H1 (cell line): ENCODE measurements around the gene CACNB4. TPM values are rescaled to one million over a fixed set of nuclear protein-coding genes. Genes with fewer than 3 reads are reported as not detected.

Experiments used
- CTCF ChIA-PET: fragments of 300-600 bp; sonication (Branson Sonifier 250); formaldehyde crosslinking; loops from one replicate; lab custom pipeline; 2021; ENCODE audit not compliant: partially characterized antibody; lab: Charles Lee
- POLR2A ChIA-PET: fragments of 300-600 bp; sonication (Branson Sonifier 250); formaldehyde crosslinking; loops from one replicate; lab custom pipeline; 2021; ENCODE audit warnings: inconsistent platforms; ENCODE audit not compliant: partially characterized antibody; lab: Charles Lee
- DNase-seq, 2 experiments: peaks; one replicate each; pipeline versions ENCODE4 v3.0.0 to v3.0.0-alpha.2; 2010 to 2022; ENCODE audit warnings: low spot score in 2 of 2, low read depth in 1 of 2, mixed read lengths in 1 of 2
- FAIRE-seq: peaks from 2 replicates; lab custom pipeline; 2011; peaks lifted over from hg19 to GRCh38; lab: Jason Lieb, UNC
- H2AFZ ChIP-seq: 2 replicates; pipeline ENCODE4 v1.8.1; 2012; ENCODE audit warnings: low read length, inconsistent platforms
- H2AK5ac ChIP-seq: 2 replicates; pipeline ENCODE4 v1.6.1; 2013; ENCODE audit warnings: low read depth, low read length
- H2BK120ac ChIP-seq: replicated peaks from 2 replicates; pipeline ENCODE3; 2013; ENCODE audit warnings: low read depth, low read length, inconsistent platforms
- H2BK12ac ChIP-seq: 2 replicates; pipeline ENCODE4 v1.6.1; 2013; ENCODE audit warnings: low read depth, low read length
- H2BK15ac ChIP-seq: 2 replicates; pipeline ENCODE4 v1.6.1; 2013; ENCODE audit warnings: low read length
- H2BK20ac ChIP-seq: 2 replicates; pipeline ENCODE4 v1.6.1; 2013; ENCODE audit warnings: low read length
- H2BK5ac ChIP-seq: 2 replicates; pipeline ENCODE4 v1.6.1; 2013; ENCODE audit warnings: low read depth, low read length
- H3K14ac ChIP-seq: 2 replicates; pipeline ENCODE4 v1.6.1; 2013; ENCODE audit warnings: inconsistent platforms; ENCODE audit not compliant: insufficient read length
- H3K18ac ChIP-seq: 2 replicates; pipeline ENCODE4 v1.6.1; 2013; ENCODE audit warnings: low read length; ENCODE audit errors: extremely low read depth
- H3K23ac ChIP-seq: 2 replicates; pipeline ENCODE4 v1.6.1; 2013; ENCODE audit warnings: inconsistent platforms; ENCODE audit not compliant: insufficient read length
- H3K23me2 ChIP-seq: 2 replicates; pipeline ENCODE4 v1.6.1; 2013; ENCODE audit warnings: low read depth, low read length
- H3K27ac ChIP-seq: 2 replicates; pipeline ENCODE4 v1.6.1; 2011; ENCODE audit warnings: low read depth, low read length, inconsistent platforms
- H3K27me3 ChIP-seq, 4 experiments: replicated peaks in 1 of 4; 1 replicate in 1 of 4; 2 replicates in 3 of 4; pipeline versions ENCODE4 v1.6.1 to v1.8.1; 2011 to 2013; ENCODE audit warnings: low read length in 3 of 4, mild to moderate bottlenecking in 3 of 4, inconsistent platforms in 2 of 4, mixed read lengths in 2 of 4, moderate library complexity in 1 of 4; ENCODE audit not compliant: control insufficient read depth in 3 of 4, insufficient read depth in 3 of 4; ENCODE audit errors: extremely low read depth in 1 of 4
- H3K36me3 ChIP-seq, 4 experiments: 2 replicates each; pipeline versions ENCODE4 v1.6.1 to v1.8.1; 2011 to 2013; ENCODE audit warnings: mild to moderate bottlenecking in 4 of 4, low read length in 3 of 4, moderate library complexity in 2 of 4, control low read depth in 1 of 4, inconsistent platforms in 1 of 4; ENCODE audit not compliant: insufficient read depth in 4 of 4, control insufficient read depth in 2 of 4
- H3K4ac ChIP-seq: replicated peaks from 2 replicates; pipeline ENCODE3; 2013; ENCODE audit warnings: low read length, low read depth, mixed read lengths, inconsistent platforms; ENCODE audit not compliant: insufficient read length
- H3K4me1 ChIP-seq, 4 experiments: replicated peaks in 1 of 4; 1 replicate in 1 of 4; 2 replicates in 3 of 4; pipeline versions ENCODE4 v1.6.1 to v1.8.1; 2011 to 2013; ENCODE audit warnings: low read length in 3 of 4, inconsistent platforms in 2 of 4, mixed read lengths in 1 of 4; ENCODE audit not compliant: insufficient read depth in 4 of 4, control insufficient read depth in 3 of 4
- H3K4me2 ChIP-seq, 2 experiments: 2 replicates each; pipeline versions ENCODE4 v1.6.1 to v1.8.1; 2011 to 2013; ENCODE audit warnings: low read depth in 2 of 2, low read length in 2 of 2, control low read depth in 1 of 2, inconsistent platforms in 1 of 2, mild to moderate bottlenecking in 1 of 2; ENCODE audit not compliant: insufficient read depth in 1 of 2
- H3K4me3 ChIP-seq, 4 experiments: fragments of 200-600, 300-600 bp in 1 of 4; sonication (generic), shearing (Covaris generic), sonication (Bioruptor Twin) in 1 of 4; 2 replicates each; pipeline versions ENCODE4 v1.5.1 to v1.8.1; 2011 to 2016; ENCODE audit warnings: low read length in 4 of 4, low read depth in 3 of 4, control low read depth in 2 of 4, inconsistent platforms in 2 of 4, mild to moderate bottlenecking in 2 of 4, mixed read lengths in 1 of 4, moderate library complexity in 1 of 4; ENCODE audit not compliant: insufficient read depth in 2 of 4; ENCODE audit errors: extremely low read depth in 1 of 4
- H3K56ac ChIP-seq: replicated peaks from 2 replicates; pipeline ENCODE3; 2013; ENCODE audit warnings: low read depth, mild to moderate bottlenecking, mixed read lengths, low read length, inconsistent platforms; ENCODE audit not compliant: insufficient read length
- H3K79me1 ChIP-seq: 2 replicates; pipeline ENCODE4 v1.6.1; 2013; ENCODE audit warnings: low read depth, low read length, control low read depth
- H3K79me2 ChIP-seq, 2 experiments: 2 replicates each; pipeline versions ENCODE4 v1.6.1 to v1.8.1; 2012 to 2013; ENCODE audit warnings: low read length in 2 of 2, mild to moderate bottlenecking in 2 of 2, inconsistent platforms in 1 of 2; ENCODE audit not compliant: insufficient read depth in 2 of 2, control insufficient read depth in 1 of 2
- H3K9ac ChIP-seq, 4 experiments: replicated peaks in 1 of 4; 1 replicate in 1 of 4; 2 replicates in 3 of 4; pipeline versions ENCODE4 v1.6.1 to v1.8.1; 2011 to 2013; ENCODE audit warnings: low read depth in 3 of 4, low read length in 3 of 4, control low read depth in 2 of 4, mild to moderate bottlenecking in 2 of 4, moderate library complexity in 2 of 4, inconsistent platforms in 1 of 4; ENCODE audit errors: extremely low read depth in 1 of 4
- H3K9me3 ChIP-seq, 2 experiments: 2 replicates each; pipeline versions ENCODE4 v1.6.1 to v1.8.1; 2012 to 2013; ENCODE audit warnings: mild to moderate bottlenecking in 2 of 2, moderate library complexity in 2 of 2, control low read depth in 1 of 2, inconsistent platforms in 1 of 2, low read depth in 1 of 2, low read length in 1 of 2, mixed read lengths in 1 of 2; ENCODE audit not compliant: insufficient read depth in 2 of 2
- H4K20me1 ChIP-seq, 2 experiments: replicated peaks in 1 of 2; 2 replicates each; pipeline versions ENCODE3 to v1.8.1; 2011 to 2013; ENCODE audit warnings: inconsistent platforms in 2 of 2, low read length in 2 of 2, mild to moderate bottlenecking in 1 of 2; ENCODE audit not compliant: insufficient read depth in 2 of 2, control insufficient read depth in 1 of 2
- H4K5ac ChIP-seq: 2 replicates; pipeline ENCODE4 v1.6.1; 2013; ENCODE audit warnings: low read length, low read depth, mixed read lengths, inconsistent platforms; ENCODE audit not compliant: insufficient read length
- H4K8ac ChIP-seq: 2 replicates; pipeline ENCODE4 v1.8.0; 2013; ENCODE audit warnings: mild to moderate bottlenecking, moderate library complexity, low read length, inconsistent platforms; ENCODE audit not compliant: insufficient read depth; ENCODE audit errors: extremely low read depth
- H4K91ac ChIP-seq: replicated peaks from 2 replicates; pipeline ENCODE3; 2013; ENCODE audit warnings: low read length, mixed read lengths, inconsistent platforms; ENCODE audit not compliant: insufficient read length
- CTBP2 ChIP-seq: IDR thresholded peaks from 2 replicates; pipeline ENCODE4 v1.7.0; 2011; ENCODE audit warnings: borderline replicate concordance, mild to moderate bottlenecking, moderate library complexity, mixed read lengths, low read length; ENCODE audit not compliant: insufficient read depth, insufficient read length
- NANOG ChIP-seq: IDR thresholded peaks from 2 replicates; pipeline ENCODE4 v1.6.1; 2011; ENCODE audit warnings: low read length, low read depth, mild to moderate bottlenecking, inconsistent platforms; ENCODE audit not compliant: insufficient read depth, poor library complexity, severe bottlenecking
- RBBP5 ChIP-seq: IDR thresholded peaks from 2 replicates; pipeline ENCODE4 v1.7.1; 2012; ENCODE audit warnings: low read depth, mild to moderate bottlenecking, inconsistent platforms, low read length, moderate library complexity, borderline replicate concordance
- SIRT6 ChIP-seq: IDR thresholded peaks from one replicate; pipeline ENCODE4 v1.7.1; 2012; ENCODE audit warnings: low read length, inconsistent platforms
- TBP ChIP-seq: IDR thresholded peaks from 2 replicates; pipeline ENCODE4 v1.6.1; 2011; ENCODE audit warnings: low read depth, low read length, improper control_type of control experiment
- TEAD4 ChIP-seq: IDR thresholded peaks from 2 replicates; pipeline ENCODE4 v1.6.1; 2012; ENCODE audit warnings: low read depth, low read length, inconsistent platforms, mixed read lengths
- YY1 ChIP-seq: IDR thresholded peaks from 2 replicates; pipeline ENCODE4 v1.6.1; 2011; ENCODE audit warnings: low read depth, mild to moderate bottlenecking, low read length
- WGBS, 2 experiments: shearing (Covaris generic) in 1 of 2; methylation state at CpG; one replicate each; pipeline versions ENCODE4 v1.1.6 to v1.1.7; 2013 to 2015; ENCODE audit warnings: low lambda C conversion rate in 2 of 2, mixed read lengths in 2 of 2, inconsistent platforms in 1 of 2, low coverage in 1 of 2, missing lambda C conversion rate in 1 of 2; ENCODE audit not compliant: insufficient replicate concordance in 2 of 2, insufficient coverage in 1 of 2, insufficient read length in 1 of 2; ENCODE audit errors: extremely low coverage in 1 of 2, missing lambda C conversion rate in 1 of 2; 5-methylcytosine and 5-hydroxymethylcytosine counted together
- polyA plus RNA-seq, 7 experiments: library from polyadenylated mRNA; depleted of rRNA in 3 of 7; stranded (reverse) in 5 of 7; unstranded in 2 of 7; fragments of >200 nt in 5 of 7; fragments of 200-250 nt in 2 of 7; gene quantifications; 1 replicate in 5 of 7; 2 replicates in 1 of 7; 4 replicates in 1 of 7; pipeline versions ENCODE4 v1.2.1 to v1.2.3, GENCODE V29; 2011 to 2013; ENCODE audit warnings: missing spikeins in 2 of 7, mixed read lengths in 2 of 7
- total RNA-seq: library from RNA; stranded (reverse); fragmentation: NEBNext Ultra II Directional; extraction: Animal tissue kit (Norgen Biotek cat#: 25700); gene quantifications from 2 replicates; pipeline ENCODE4 v1.2.1, GENCODE V29; 2021
- TF ChIP-seq, protein P1 (sequence below): IDR thresholded peaks from 2 replicates; pipeline ENCODE4 v1.6.1; 2011; ENCODE audit warnings: low read length, improper control_type of control experiment

Gene CACNB4
- total and polyA plus RNA-seq, 2 of the 8 experiments (the other 6 are each of a cell fraction or from before 2014, with no cell fraction given): 2.0 to 4.0 TPM

GRCh38 chr2:151851761-151852160 lies 247.1 kb downstream of the CACNB4 start:
- H3K18ac ChIP-seq: no peak overlapping the region

More at GRCh38 chr2:151851761-151852160, 247.1 kb downstream of the CACNB4 start:
- no peak overlapping the region for H2BK12ac ChIP-seq
- no peaks in the 10 kb centered on the region for H3K79me1 ChIP-seq
- no peak overlapping the region for H3K56ac ChIP-seq
- no peak for DNase-seq
- TF ChIP-seq CTBP2: no peak
- TF ChIP-seq TBP: no peak
- no peak for TF ChIP-seq RBBP5
- no peak for TF ChIP-seq YY1
- TF ChIP-seq TEAD4: no peak
- TF ChIP-seq SIRT6: no peak
- TF ChIP-seq, protein P1, sequence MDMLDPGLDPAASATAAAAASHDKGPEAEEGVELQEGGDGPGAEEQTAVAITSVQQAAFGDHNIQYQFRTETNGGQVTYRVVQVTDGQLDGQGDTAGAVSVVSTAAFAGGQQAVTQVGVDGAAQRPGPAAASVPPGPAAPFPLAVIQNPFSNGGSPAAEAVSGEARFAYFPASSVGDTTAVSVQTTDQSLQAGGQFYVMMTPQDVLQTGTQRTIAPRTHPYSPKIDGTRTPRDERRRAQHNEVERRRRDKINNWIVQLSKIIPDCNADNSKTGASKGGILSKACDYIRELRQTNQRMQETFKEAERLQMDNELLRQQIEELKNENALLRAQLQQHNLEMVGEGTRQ: no peak
- TF ChIP-seq NANOG: no peak
- TF ChIP-seq, all 59 proteins: peak for 0
- Histone ChIP-seq H3K4me1 (no peaks in the 10 kb centered on the region), H4K5ac (no peak overlapping the region), H3K4me2 (no peak overlapping the region), H4K20me1 (no peaks in the 10 kb centered on the region), H2BK20ac (no peak overlapping the region), H4K91ac (no peak overlapping the region), H3K36me3 (no peaks in the 10 kb centered on the region), H3K4me3 (no peak overlapping the region), H3K14ac (no peak overlapping the region), H2BK15ac (no peak overlapping the region), H3K9ac (no peak overlapping the region), H2BK5ac (no peak overlapping the region), H3K23me2 (no peaks in the 10 kb centered on the region), H4K8ac (no peak overlapping the region), H2AFZ (no peak overlapping the region), H3K27ac (no peak overlapping the region), H3K79me2 (no peaks in the 10 kb centered on the region), H2BK120ac (no peak overlapping the region), H3K9me3 (no peaks in the 10 kb centered on the region), H3K4ac (no peak overlapping the region), H3K27me3 (no peaks in the 10 kb centered on the region), H2AK5ac (no peak overlapping the region), H3K23ac (no peak overlapping the region)
- ChIA-PET POLR2A (no interaction called here), CTCF (interaction anchor here (1.0 to 1.2 kb wide), 2 partner anchors 10 to 11 kb away, joined by 3 to 12 read pairs; no protein-coding TSS in a partner anchor)
- WGBS, 2 experiments: 84% methylated on average over 3 of the region's 3 CpGs; no CpG with 5 or more reads in 1 of the 2 experiments
- FAIRE-seq: no peak
